HEK293 (cell line): ENCODE measurements around the gene PALM3.

Source experiments
- CTCF ChIA-PET: fragments of 350-600 bp; formaldehyde crosslinking; extraction: SDS; loops from one replicate; lab custom pipeline; 2021; ENCODE audit warnings: antibody characterized with exemption; lab: Yijun Ruan, JAX
- POLR2A ChIA-PET: fragments of 300-600 bp; formaldehyde crosslinking; extraction: SDS; loops from one replicate; lab custom pipeline; 2020; ENCODE audit warnings: antibody characterized with exemption, inconsistent platforms; lab: Yijun Ruan, JAX
- H3K27ac ChIP-seq: fragments of 200-500 bp; sonication (Bioruptor generic); 2 replicates; pipeline ENCODE4 v1.5.1; 2014; ENCODE audit warnings: low read depth, low read length, control low read depth, inconsistent platforms; ENCODE audit errors: extremely low read depth
- H3K36me3 ChIP-seq, 2 experiments: fragments of 200-500 bp in 1 of 2; sonication (Bioruptor generic) in 1 of 2; 1 replicate in 1 of 2; 2 replicates in 1 of 2; pipeline ENCODE4 v1.5.1; 2014 to 2017; ENCODE audit warnings: inconsistent platforms in 2 of 2, low read length in 2 of 2; ENCODE audit not compliant: control insufficient read depth in 2 of 2, insufficient read depth in 1 of 2
- H3K4me1 ChIP-seq: fragments of 200-500 bp; sonication (Bioruptor generic); 2 replicates; pipeline ENCODE4 v1.5.1; 2014; ENCODE audit warnings: mild to moderate bottlenecking, low read length, inconsistent platforms; ENCODE audit not compliant: control insufficient read depth, insufficient read depth
- H3K4me3 ChIP-seq: 2 replicates; pipeline ENCODE4 v1.5.1; 2011; ENCODE audit warnings: low read depth, mild to moderate bottlenecking, control low read depth, low read length, moderate library complexity
- H3K9me3 ChIP-seq: fragments of 200-500 bp; sonication (Bioruptor generic); 2 replicates; pipeline ENCODE4 v1.5.1; 2014; ENCODE audit warnings: low read depth, low read length, inconsistent platforms; ENCODE audit not compliant: control insufficient read depth, insufficient read depth
- ATF2 ChIP-seq: fragments of 450-650 bp; formaldehyde crosslinking; IDR thresholded peaks from 2 replicates; pipeline ENCODE4 v1.5.1; 2016; ENCODE audit warnings: missing biosample characterization, missing genetic modification characterization, low read depth
- KLF10 ChIP-seq: fragments of 450-650 bp; IDR thresholded peaks from 2 replicates; pipeline ENCODE4 v1.5.1; 2018; ENCODE audit warnings: missing biosample characterization, mild to moderate bottlenecking, missing genetic modification characterization
- MEIS1 ChIP-seq: sonication (generic); formaldehyde crosslinking; IDR thresholded peaks from 2 replicates; pipeline ENCODE4 v1.8.1; 2022; ENCODE audit warnings: missing genetic modification reagents, mild to moderate bottlenecking, borderline replicate concordance
- PRDM2 ChIP-seq: fragments of 450-650 bp; formaldehyde crosslinking; IDR thresholded peaks from 2 replicates; pipeline ENCODE4 v1.5.1; 2016; ENCODE audit warnings: missing biosample characterization, missing genetic modification characterization, borderline replicate concordance
- YY2 ChIP-seq: fragments of 450-650 bp; formaldehyde crosslinking; IDR thresholded peaks from 2 replicates; pipeline ENCODE4 v1.5.1; 2016; ENCODE audit warnings: missing biosample characterization, missing genetic modification characterization
- ZBTB17 ChIP-seq: fragments of 450-650 bp; formaldehyde crosslinking; IDR thresholded peaks from 2 replicates; pipeline ENCODE4 v1.5.1; 2016; ENCODE audit warnings: missing biosample characterization, missing genetic modification characterization
- ZBTB20 ChIP-seq: fragments of 450-650 bp; formaldehyde crosslinking; IDR thresholded peaks from 2 replicates; pipeline ENCODE4 v1.5.1; 2016; ENCODE audit warnings: missing biosample characterization, missing genetic modification characterization
- ZBTB44 ChIP-seq: fragments of 450-650 bp; IDR thresholded peaks from 2 replicates; pipeline ENCODE4 v1.5.1; 2018; ENCODE audit warnings: missing biosample characterization, mild to moderate bottlenecking, missing genetic modification characterization
- ZBTB6 ChIP-seq: fragments of 450-650 bp; formaldehyde crosslinking; IDR thresholded peaks from 2 replicates; pipeline ENCODE4 v1.5.1; 2017; ENCODE audit warnings: missing biosample characterization, missing genetic modification characterization
- ZNF24 ChIP-seq: fragments of 450-650 bp; formaldehyde crosslinking; IDR thresholded peaks from 2 replicates; pipeline ENCODE4 v1.5.1; 2016; ENCODE audit warnings: missing biosample characterization, missing genetic modification characterization
- ZNF398 ChIP-seq: fragments of 450-650 bp; formaldehyde crosslinking; IDR thresholded peaks from 2 replicates; pipeline ENCODE4 v1.5.1; 2017; ENCODE audit warnings: missing biosample characterization, missing genetic modification characterization
- ZNF48 ChIP-seq: fragments of 450-650 bp; formaldehyde crosslinking; IDR thresholded peaks from 2 replicates; pipeline ENCODE4 v1.5.1; 2016; ENCODE audit warnings: missing biosample characterization, missing genetic modification characterization
- ZNF558 ChIP-seq: fragments of 450-650 bp; formaldehyde crosslinking; IDR thresholded peaks from 2 replicates; pipeline ENCODE4 v1.5.1; 2016; ENCODE audit warnings: missing biosample characterization, missing genetic modification characterization
- ZNF600 ChIP-seq: fragments of 450-650 bp; formaldehyde crosslinking; IDR thresholded peaks from 2 replicates; pipeline ENCODE4 v1.5.1; 2016; ENCODE audit warnings: missing biosample characterization, missing genetic modification characterization

PALM3 gene

GRCh38 chr19:14107581-14108461 lies 45.9 kb upstream of the PALM3 start:
- peaks cover 3% of the 10 kb centered on the region for H3K4me1 ChIP-seq
- POLR2A ChIA-PET: no interaction called here
- H3K9me3 ChIP-seq: no peaks in the 10 kb centered on the region
- H3K4me3 ChIP-seq: no peak overlapping the region
- CTCF ChIA-PET: interaction anchor here (0.8 kb wide), 1 partner anchor 238 kb away, joined by 3 read pairs; no protein-coding TSS in a partner anchor
- TF ChIP-seq KLF10 (no peak), ZNF24 (tag by site-specific recombination) (no peak), ZBTB44 (tag by site-specific recombination) (no peak), PRDM2 (tag by site-specific recombination) (no peak), YY2 (tag by site-specific recombination) (no peak), ZBTB20 (tag by site-specific recombination) (no peak), ZNF398 (tag by site-specific recombination) (no peak), ZNF558 (tag by site-specific recombination) (no peak), ZBTB17 (tag by site-specific recombination) (no peak), ZNF600 (tag by site-specific recombination) (no peak), ZBTB6 (tag by site-specific recombination) (no peak), ZNF48 (tag by site-specific recombination) (no peak), ATF2 (tag by site-specific recombination) (no peak), MEIS1 (no peak)
- H3K36me3 ChIP-seq: peaks cover 11 to 40% of the 10 kb centered on the region in 2 experiments; a peak in 2 of 3 replicates
- H3K27ac ChIP-seq: no peak overlapping the region
